Loucy (cell line): ENCODE results near the gene HOGA1.

Experiments
- CTCF ChIP-seq: fragments of 200-600 bp; sonication (generic); conservative IDR thresholded peaks from 2 replicates; pipeline ENCODE4 v1.5.1; 2014; ENCODE audit warnings: mild to moderate bottlenecking, antibody characterized with exemption, low read length
- EZH2phosphoT487 ChIP-seq: fragments of 200-600 bp; IDR thresholded peaks from 2 replicates; pipeline ENCODE4 v1.6.1; 2018; ENCODE audit warnings: antibody characterized with exemption, mild to moderate bottlenecking, moderate library complexity, borderline replicate concordance

- no peak; the same call in 1 of the 2 replicates for TF ChIP-seq CTCF
- no peak for TF ChIP-seq EZH2phosphoT487
Measured at GRCh38 chr10:97550336-97551149, 33.6 kb upstream of the HOGA1 start.
